GM12891 (cell line): ENCODE results near the gene PPM1F.

Source experiments
- PAX5 ChIP-seq: IDR thresholded peaks from 2 replicates; pipeline ENCODE4 v1.6.1; 2011; ENCODE audit warnings: low read length, moderate library complexity, mild to moderate bottlenecking; ENCODE audit not compliant: insufficient read depth, severe bottlenecking
- POLR2A ChIP-seq: IDR thresholded peaks from 2 replicates; pipeline ENCODE4 v1.6.1; 2011; ENCODE audit warnings: low read depth, low read length, control low read depth
- POLR2AphosphoS5 ChIP-seq: IDR thresholded peaks from 2 replicates; pipeline ENCODE4 v1.6.1; 2011; ENCODE audit warnings: low read depth, low read length, control low read depth

DNA sequence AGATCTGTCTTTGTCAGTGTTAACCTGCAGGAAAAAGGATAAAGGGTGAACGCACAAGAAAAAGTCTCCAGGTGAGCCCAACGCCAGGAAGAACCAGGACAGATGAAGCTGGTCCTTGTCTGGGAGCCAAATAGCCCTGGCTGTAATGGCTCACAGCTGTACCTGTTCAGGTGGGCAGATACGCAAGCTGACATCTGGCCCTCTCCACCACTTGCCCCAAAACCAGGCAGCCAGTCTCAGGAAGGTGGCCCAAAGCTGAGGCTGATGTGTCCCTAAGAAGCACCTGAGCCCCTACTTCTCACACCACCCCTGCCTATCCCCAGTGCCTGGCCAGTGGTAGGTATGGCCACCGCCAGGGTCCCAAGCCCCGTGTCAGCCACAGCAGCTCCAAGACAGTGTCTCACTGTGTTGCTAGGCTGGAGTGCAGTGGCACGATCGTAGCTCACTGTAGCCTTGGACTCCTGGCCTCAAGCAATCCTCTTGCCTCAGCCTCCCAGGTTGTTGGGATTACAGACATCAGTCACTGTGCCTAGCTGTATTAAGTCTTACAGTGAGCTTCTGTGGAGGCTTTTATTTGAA is 15.1 kb upstream of the PPM1F start:
- TF ChIP-seq POLR2AphosphoS5 = no peak
- TF ChIP-seq PAX5 = no peak
- no peak for TF ChIP-seq POLR2A
